Femur (tissue), 1 donor: ENCODE results near the gene USF1.
"Not testable (repeated sequence)": the region's sequence is repeated elsewhere in the genome, so short reads cannot be mapped to it uniquely, and the experiment has no call there.

Experiments
- DNase-seq: peaks from one replicate; pipeline ENCODE4 v3.0.0-alpha.2; 2017

The USF1 gene

GRCh38 chr1:161077426-161077825 lies 31.6 kb upstream of the USF1 start:
- no peak for DNase-seq

DNA sequence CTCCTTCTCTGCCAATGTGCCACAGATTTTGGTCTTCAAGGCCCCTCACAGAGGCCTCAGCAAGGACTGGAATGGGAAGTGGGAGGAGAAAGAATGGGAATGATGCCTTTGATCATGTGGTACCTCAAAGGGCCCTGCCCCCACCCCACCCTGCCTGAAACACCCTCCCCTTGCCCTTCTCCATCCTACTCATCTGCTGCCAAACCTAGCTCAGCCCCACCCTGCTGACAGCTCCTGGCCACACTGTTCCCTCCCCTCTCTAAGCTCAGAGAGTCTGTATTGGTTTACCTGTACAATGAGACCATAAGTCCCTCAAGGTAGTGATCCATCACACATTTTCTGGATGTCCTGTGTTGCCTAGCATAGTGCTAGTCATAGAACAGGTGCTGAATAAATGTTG lies 30.6 kb upstream of the USF1 start:
- no peak for DNase-seq

DNA sequence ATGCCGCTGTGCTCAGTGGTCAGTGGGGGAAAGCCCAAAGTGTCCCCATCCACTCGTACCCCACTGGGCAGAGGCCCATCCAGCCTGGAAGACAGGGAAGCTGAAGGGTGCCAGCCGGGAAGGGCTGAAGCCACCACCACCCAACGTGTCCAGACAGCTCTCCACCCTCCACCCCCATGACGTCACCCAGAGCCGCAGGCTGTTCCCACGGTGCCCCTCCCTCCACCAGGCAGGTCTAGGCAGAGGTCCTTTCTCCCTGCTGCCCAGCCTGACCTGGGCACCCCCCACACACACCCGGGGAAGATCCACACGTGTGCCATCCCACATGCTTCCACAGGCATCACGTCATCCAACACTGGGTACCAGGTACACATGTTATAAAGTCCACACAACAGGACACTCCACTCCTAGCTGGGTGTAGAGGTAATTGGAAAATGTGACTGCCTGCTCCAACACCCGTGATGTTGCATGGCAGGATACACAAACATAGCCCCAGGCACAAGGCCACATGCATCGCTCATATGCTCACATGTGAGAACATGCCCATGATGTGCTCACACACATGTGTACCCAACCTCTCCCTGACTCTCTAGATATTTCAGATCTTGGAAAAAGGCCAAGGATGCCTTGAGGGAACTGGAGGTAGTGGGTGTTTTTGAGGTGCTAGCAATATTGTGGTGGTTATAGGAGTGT lies 29.0 kb upstream of the USF1 start:
- DNase-seq, result no peak

GRCh38 chr1:161073474-161074121 lies 27.8 kb upstream of the USF1 start:
- DNase-seq, result no peak

GRCh38 chr1:161072751-161073449 lies 27.1 kb upstream of the USF1 start:
- no peak for DNase-seq

DNA sequence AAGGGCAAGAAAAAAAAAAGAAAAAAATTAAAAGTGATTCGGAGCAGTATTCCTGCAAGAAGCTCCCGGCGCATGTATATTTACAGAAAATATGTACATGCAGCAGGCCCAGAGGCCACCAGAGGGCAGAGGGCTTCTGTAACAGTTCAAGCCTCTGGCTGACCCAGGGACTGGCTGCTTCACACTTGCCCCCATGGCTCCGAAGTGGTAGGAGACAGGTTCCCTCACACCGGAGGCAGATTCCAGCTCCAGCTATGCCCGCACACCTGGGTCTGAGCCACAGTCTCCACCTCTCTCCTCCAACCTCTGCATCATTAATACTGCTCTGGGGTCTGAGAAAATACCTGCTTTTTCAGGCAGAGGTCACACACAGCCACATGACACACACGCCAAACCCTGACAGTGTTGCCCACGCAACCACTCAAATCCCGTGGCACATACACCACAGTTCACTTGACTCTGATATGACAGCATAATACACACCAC lies 26.2 kb upstream of the USF1 start:
- peak; percentile 41 for DNase-seq

GRCh38 chr1:161070761-161071160 lies 25.0 kb upstream of the USF1 start:
- no peak for DNase-seq

DNA sequence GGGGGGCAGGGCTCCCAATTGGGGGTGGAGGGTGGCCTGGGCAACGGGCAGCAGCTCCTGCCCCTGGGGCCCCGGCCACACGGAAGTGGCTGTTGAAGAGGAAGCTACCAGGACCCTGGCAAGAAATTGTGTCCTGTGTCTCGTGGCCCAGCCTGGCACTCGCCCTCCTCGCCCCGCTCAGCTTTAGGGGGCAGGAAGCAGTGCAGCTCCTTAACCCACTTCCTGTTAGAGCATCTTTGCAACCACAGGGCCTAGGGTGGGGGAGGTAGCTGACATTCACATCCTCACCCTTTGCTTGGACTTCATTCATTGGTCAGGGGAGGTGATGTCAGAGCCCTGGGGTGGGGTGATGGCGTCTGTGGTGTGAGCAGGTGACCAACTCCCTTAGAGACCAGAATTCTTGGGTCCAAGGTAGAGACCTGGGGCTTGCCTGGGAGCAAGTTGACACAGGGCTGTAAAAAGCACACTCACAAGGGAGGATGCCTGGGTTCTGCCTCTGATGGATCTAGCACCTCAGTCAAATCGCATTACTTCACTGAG lies 24.0 kb upstream of the USF1 start, which contains the start of gene ARHGAP30:
TSS of gene ARHGAP30 (minus strand) at position 161 of the 540 bp plus-strand sequence. CDS start 267 bp downstream, outside the sequence.
- DNase-seq, result peak; percentile 74

GRCh38 chr1:161069241-161069640 lies 23.5 kb upstream of the USF1 start:
- DNase-seq, result no peak

DNA sequence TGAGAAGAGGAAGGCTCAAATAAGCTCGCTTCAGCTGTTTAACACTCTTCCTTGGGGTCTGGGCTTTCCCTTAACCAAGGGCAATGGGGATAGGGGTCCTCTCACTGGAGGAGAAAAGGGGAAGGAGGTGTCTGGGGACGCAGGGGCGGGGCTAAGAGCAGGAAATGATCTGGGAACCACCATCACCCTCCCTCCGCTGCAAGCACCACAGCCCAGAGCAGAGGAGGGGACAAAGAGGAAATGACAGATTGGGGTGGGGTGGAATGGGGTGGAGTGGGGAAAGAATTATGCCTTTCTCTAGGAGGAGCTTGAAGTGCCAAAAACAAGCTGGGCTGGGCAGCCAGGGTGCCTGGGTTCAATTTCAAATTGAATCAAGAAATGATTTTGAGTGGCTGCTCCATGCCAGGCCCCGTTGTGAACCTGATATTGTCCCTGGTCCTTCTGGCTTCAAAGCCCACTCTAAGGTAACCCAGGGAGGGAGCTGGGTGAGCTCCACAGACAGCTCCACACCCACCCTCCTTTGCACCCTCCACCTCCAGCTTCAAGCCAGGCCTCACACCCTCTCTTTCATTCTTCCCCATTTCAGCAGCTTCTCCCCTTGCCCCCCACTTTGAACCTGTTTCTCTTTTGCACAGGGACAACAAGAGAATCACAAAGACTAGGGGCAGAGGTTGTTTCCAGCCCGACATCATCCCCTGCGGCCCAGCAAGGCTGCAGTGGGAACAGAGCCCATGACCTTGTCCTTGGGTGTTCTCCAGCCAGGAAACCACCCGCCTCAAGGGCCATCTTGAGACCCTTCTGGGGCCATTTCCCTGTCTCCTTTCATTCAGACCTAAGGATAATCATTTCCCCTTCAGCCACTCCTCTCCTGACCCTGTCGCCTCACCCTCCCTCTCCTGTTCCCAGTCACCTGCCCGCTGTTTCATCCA lies 22.8 kb upstream of the USF1 start:
- DNase-seq, result peak; percentile 74

DNA sequence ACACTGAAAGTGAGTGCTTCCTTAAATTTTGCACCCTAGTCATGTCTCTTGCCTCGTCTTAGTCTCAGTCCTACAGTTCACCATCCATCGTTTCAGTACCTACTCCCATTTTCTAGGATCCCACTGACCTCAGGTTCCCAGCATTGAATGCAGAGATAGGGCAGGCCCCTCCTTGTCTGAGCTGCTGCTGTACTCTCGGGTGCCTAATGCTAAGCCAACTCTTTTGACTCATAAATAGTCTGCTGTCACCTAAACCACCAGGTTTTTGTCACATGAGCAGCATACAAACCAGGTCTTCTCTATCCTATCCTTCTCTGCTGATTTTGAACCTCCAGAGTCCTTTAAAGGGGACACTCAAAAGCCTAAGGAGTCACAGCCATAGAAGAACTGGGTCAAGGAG lies 20.9 kb upstream of the USF1 start:
- DNase-seq, result no peak

DNA sequence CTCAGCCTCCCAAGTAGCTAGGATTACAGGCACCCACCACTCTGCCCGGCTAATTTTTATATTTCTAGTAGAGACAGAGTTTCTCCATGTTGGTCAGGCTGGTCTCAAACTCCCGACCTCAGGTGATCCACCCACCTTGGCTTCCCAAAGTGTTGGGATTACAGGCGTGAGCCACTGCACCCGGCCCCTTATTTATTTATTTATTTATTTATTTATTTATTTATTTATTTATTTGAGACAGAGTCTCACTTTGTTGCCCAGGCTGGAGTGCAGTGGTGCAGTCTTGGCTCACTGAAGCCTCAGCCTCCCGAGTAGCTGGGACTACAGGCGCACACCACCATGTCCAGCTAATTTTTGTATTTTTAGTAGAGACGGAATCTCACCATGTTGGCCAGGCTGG lies 19.9 kb upstream of the USF1 start:
- DNase-seq, result not testable (repeated sequence)

DNA sequence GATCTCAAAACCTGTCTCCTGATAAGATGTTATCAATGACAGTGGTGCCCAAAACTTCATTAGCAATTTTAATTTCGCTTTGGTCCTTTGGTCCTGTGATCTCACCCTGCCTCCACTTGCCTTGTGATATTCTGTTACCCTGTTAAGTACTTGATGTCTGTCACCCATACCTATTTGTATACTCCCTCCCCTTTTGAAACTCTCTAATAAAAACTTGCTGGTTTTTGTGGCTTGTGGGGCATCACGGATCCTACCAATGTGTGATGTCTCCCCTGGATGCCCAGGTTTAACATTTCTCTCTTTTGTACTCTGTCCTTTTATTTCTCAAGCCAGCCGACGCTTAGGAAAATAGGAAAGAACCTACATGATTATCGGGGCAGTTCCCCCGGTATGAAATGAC lies 18.2 kb upstream of the USF1 start:
- not testable (repeated sequence) for DNase-seq

DNA sequence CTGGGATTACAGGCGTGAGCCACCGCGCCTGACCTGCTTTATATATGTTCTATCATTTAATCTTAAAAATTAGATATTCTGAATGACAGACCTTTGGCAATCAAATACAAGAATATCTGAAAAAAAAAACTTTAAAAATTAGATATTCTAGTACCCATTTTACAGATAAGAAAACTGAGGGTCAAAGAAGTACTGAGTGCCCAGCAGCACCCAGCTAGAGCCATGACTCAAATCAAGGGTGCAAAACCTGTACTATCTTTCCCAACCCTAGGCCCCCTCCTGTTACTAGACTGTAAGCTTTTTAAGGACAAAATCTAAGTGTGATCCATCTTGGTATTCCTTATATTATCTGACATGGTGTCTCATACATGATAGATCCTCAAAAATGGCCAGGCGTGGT lies 15.6 kb upstream of the USF1 start:
- no peak for DNase-seq

- no peak for DNase-seq
These were observed 13.5 kb upstream of the USF1 start for GRCh38 chr1:161059293-161059692.

DNA sequence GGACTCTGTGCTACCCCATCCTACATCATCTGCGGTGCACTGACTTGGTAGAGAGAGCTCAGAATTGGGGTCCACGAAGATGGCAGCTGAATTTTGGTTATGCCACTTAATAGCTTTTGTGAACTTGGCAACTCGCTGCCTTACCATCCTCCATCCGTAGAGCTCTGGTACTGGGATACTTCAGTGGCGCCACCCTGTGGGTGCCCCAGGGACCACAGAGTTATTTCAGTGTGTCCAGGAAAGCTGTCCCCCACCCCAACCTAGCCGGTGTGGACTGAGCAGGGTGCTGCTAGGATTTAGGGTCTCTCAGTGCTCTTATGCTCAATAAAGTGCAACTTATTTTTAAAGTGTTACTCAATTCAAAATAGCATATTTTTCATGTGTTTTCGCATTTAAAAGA lies 9.0 kb upstream of the USF1 start:
- no peak for DNase-seq

DNA sequence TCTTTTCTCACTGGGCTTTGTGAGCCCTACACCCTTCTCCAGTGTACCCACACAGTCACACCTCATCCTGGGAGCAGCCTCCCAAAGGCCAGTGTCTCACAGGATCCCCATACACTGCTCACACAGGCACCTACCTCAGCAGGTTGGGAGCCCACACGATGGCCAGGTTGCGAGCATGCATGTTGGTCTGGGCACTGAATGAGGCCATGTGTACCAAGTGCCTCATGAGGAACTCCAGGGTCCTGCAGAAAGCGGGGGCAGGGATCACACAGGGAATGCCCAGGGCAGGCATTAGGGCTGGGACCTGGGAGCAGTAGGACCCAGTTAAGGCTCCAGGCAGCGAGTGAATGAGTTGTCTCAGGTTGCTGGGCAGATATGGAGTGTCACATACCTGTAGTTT lies 8.5 kb upstream of the USF1 start:
- no peak for DNase-seq

GRCh38 chr1:161052899-161053298 lies 7.1 kb upstream of the USF1 start:
- no peak for DNase-seq

DNA sequence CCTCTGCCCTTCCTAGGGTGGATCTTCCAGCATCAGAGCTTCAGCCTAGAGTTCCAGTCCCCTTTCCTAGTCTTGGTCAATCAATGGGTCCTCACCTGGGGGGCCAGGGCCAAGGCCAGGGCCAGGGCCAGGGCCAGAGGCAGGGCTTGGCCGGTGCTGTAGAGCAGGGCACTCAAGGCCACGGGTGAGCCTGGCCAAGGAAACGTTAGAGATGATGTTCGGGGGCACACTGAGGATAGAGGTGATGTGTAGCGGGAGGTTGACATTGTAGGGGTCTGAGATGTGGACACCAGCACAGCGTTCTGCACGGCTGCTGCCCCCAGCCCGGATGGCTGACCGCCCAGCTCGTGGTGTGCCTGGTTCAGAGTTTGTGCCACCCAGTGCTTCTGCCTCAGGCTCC lies 5.4 kb upstream of the USF1 start:
- DNase-seq, result no peak

- DNase-seq, result no peak
These were observed 3.4 kb upstream of the USF1 start for GRCh38 chr1:161048949-161049722.
